Spinal cord (tissue), 10 donors: ENCODE measurements around the gene MAEL. TPM values are rescaled to one million over a fixed set of nuclear protein-coding genes. Genes with fewer than 3 reads are reported as not detected.
"Not testable (repeated sequence)": the region's sequence is repeated elsewhere in the genome, so short reads cannot be mapped to it uniquely, and the experiment has no call there.

Experiments
- DNase-seq, 6 donors: peaks; one replicate each; pipeline versions ENCODE4 v3.0.0 to v3.0.0-alpha.2; 2013 to 2015; ENCODE audit warnings: low spot score in 6 of 6, low read depth in 4 of 6
- H3K27ac ChIP-seq: one replicate; pipeline ENCODE4 v1.5.1; 2013; ENCODE audit warnings: low read depth, low read length, control low read depth
- H3K27me3 ChIP-seq: one replicate; pipeline ENCODE4 v1.6.1; 2013; ENCODE audit warnings: low read length; ENCODE audit not compliant: control insufficient read depth, insufficient read depth
- H3K36me3 ChIP-seq: one replicate; pipeline ENCODE4 v1.6.1; 2013; ENCODE audit warnings: low read length; ENCODE audit not compliant: control insufficient read depth, insufficient read depth
- H3K4me1 ChIP-seq: one replicate; pipeline ENCODE4 v1.6.1; 2013; ENCODE audit warnings: low read length; ENCODE audit not compliant: control insufficient read depth, insufficient read depth
- H3K4me3 ChIP-seq: one replicate; pipeline ENCODE4 v1.5.1; 2013; ENCODE audit warnings: low read depth, low read length, control low read depth
- H3K9me3 ChIP-seq: one replicate; pipeline ENCODE4 v1.6.1; 2013; ENCODE audit warnings: low read length; ENCODE audit not compliant: control insufficient read depth, insufficient read depth
- WGBS: methylation state at CpG from one replicate; pipeline ENCODE4 v1.1.5; 2013; ENCODE audit warnings: missing lambda C conversion rate; ENCODE audit not compliant: insufficient coverage; 5-methylcytosine and 5-hydroxymethylcytosine counted together
- polyA plus RNA-seq, 2 donors: library from polyadenylated mRNA; unstranded; fragments of 120-200 nt; gene quantifications; one replicate each; pipeline ENCODE4 v1.2.1, GENCODE V29; 2013; ENCODE audit not compliant: insufficient read length in 2 of 2
- total RNA-seq, 2 donors: library from RNA; depleted of rRNA in 1 of 2; stranded (reverse); fragments of 120-200 nt in 1 of 2; fragments of >200 nt in 1 of 2; gene quantifications; one replicate each; pipeline versions ENCODE4 v1.2.3 to v1.2.4, GENCODE V29; 2013 to 2014
- donor health status: healthy.

MAEL gene
- total and polyA plus RNA-seq, 4 donors = 1.5 to 3.5 (median 2.8) TPM

DNA sequence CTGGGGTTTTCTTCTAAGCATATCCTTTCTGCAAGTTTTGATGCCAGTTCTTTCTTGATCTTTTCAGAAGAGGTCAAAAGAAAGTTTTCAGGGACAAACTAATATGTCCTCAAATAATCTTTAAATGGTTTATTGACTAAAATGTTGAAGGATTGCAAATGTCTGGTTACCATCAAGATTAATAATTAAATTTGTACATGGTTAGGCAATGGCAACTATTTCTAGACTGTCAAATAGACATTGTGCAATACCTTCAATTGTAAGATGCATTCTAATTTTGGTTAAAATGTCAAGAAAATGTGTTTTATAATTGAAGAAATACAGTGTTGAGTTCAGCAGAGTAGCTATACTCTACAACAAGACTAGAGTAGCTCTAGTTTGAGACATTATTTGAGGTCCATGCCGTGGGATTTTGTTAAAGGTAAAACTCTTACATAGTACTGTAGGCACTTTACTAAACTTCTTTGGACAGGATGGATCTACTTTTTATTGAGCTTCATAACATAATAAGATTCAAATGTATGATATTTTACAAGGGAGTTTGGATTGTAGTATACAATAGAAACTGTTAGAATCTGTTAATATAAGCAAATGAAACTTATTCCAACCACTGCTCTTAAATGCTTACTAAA is 22.6 kb downstream of the MAEL start:
- Histone ChIP-seq H3K27me3 (no peaks in the 10 kb centered on the region), H3K4me3 (no peak overlapping the region), H3K27ac (no peak overlapping the region), H3K4me1 (no peaks in the 10 kb centered on the region), H3K36me3 (no peaks in the 10 kb centered on the region), H3K9me3 (no peaks in the 10 kb centered on the region)
- DNase-seq = no peak
- WGBS = no CpG with 5 or more reads among the region's 1 CpG

DNA sequence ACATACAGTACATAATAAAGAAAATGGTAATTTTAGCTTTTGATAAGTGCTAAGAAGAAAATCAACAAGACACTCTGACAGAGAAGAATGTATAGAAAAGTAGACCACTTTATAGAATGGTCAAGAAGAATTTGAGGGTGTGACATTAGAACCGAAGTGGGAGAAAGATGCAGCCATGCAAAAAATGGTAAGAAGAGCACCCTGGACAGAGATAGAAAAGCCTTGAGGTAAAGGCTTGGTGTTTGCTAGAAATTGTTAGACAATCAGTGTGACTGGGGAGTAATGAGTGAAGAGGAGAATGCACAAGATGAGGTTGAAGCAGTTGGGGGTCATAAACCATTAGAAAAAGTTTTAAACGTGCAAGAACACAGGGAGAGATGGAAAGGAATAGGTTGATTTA is 23.5 kb downstream of the MAEL start:
- H3K27me3 ChIP-seq = no peaks in the 10 kb centered on the region
- no peaks in the 10 kb centered on the region for H3K4me1 ChIP-seq
- H3K9me3 ChIP-seq = no peaks in the 10 kb centered on the region
- 91% methylated on average over 2 of the region's 2 CpGs for WGBS
- H3K27ac ChIP-seq = no peak overlapping the region
- DNase-seq = no peak
- no peak overlapping the region for H3K4me3 ChIP-seq
- no peaks in the 10 kb centered on the region for H3K36me3 ChIP-seq

GRCh38 chr1:167013108-167013929 is 24.2 kb downstream of the MAEL start:
- no peaks in the 10 kb centered on the region for H3K36me3 ChIP-seq
- no peaks in the 10 kb centered on the region for H3K9me3 ChIP-seq
- no peaks in the 10 kb centered on the region for H3K4me1 ChIP-seq
- WGBS = 73% methylated on average over 5 of the region's 8 CpGs
- no peak overlapping the region for H3K4me3 ChIP-seq
- no peaks in the 10 kb centered on the region for H3K27me3 ChIP-seq
- no peak overlapping the region for H3K27ac ChIP-seq
- no peak for DNase-seq

GRCh38 chr1:167016100-167016750 is 27.1 kb downstream of the MAEL start:
- no peaks in the 10 kb centered on the region for H3K27me3 ChIP-seq
- H3K27ac ChIP-seq = no peak overlapping the region
- H3K9me3 ChIP-seq = no peaks in the 10 kb centered on the region
- no peaks in the 10 kb centered on the region for H3K36me3 ChIP-seq
- WGBS = no CpG with 5 or more reads among the region's 6 CpGs
- H3K4me1 ChIP-seq = no peaks in the 10 kb centered on the region
- H3K4me3 ChIP-seq = no peak overlapping the region
- DNase-seq = no peak

DNA sequence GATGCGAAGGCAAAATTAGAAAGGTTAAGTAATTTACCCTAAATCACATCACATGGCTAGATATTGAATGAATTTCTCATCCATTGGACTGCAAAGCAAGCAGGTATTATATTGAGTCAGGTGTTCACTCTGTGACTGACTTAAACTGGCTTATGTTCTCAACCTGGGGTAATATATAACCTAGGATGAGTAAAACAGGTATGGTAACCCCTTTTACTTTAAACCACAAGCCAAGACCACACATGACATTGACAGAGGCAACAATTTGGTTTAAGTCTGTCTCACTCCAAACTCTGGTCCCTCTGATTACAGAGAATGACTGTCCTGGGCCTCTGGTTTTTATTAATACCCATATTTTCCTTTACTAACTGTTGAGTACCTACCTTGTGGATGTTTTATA is 33.3 kb downstream of the MAEL start:
- Histone ChIP-seq H3K27ac (no peak overlapping the region), H3K36me3 (no peaks in the 10 kb centered on the region), H3K4me1 (no peaks in the 10 kb centered on the region), H3K27me3 (no peaks in the 10 kb centered on the region), H3K4me3 (no peak overlapping the region), H3K9me3 (no peaks in the 10 kb centered on the region)
- WGBS = no CpG with 5 or more reads among the region's 1 CpG
- no peak for DNase-seq

- DNase-seq, H3K4me3 ChIP-seq, H3K27ac ChIP-seq, H3K4me1 ChIP-seq, H3K27me3 ChIP-seq, H3K9me3 ChIP-seq, H3K36me3 ChIP-seq: not testable (repeated sequence)
- WGBS = 97% methylated on average over 23 of the region's 27 CpGs
Measured at GRCh38 chr1:167029553-167029952, 40.5 kb downstream of the MAEL start.

- no peaks in the 10 kb centered on the region for H3K36me3 ChIP-seq
- H3K4me1 ChIP-seq = no peaks in the 10 kb centered on the region
- H3K4me3 ChIP-seq = no peak overlapping the region
- H3K27ac ChIP-seq = no peak overlapping the region
- H3K9me3 ChIP-seq = no peaks in the 10 kb centered on the region
- no peak for DNase-seq
- H3K27me3 ChIP-seq = no peaks in the 10 kb centered on the region
- WGBS = 40% methylated on average over 1 of the region's 2 CpGs
Measured at GRCh38 chr1:167033646-167034045, 44.6 kb downstream of the MAEL start.

DNA sequence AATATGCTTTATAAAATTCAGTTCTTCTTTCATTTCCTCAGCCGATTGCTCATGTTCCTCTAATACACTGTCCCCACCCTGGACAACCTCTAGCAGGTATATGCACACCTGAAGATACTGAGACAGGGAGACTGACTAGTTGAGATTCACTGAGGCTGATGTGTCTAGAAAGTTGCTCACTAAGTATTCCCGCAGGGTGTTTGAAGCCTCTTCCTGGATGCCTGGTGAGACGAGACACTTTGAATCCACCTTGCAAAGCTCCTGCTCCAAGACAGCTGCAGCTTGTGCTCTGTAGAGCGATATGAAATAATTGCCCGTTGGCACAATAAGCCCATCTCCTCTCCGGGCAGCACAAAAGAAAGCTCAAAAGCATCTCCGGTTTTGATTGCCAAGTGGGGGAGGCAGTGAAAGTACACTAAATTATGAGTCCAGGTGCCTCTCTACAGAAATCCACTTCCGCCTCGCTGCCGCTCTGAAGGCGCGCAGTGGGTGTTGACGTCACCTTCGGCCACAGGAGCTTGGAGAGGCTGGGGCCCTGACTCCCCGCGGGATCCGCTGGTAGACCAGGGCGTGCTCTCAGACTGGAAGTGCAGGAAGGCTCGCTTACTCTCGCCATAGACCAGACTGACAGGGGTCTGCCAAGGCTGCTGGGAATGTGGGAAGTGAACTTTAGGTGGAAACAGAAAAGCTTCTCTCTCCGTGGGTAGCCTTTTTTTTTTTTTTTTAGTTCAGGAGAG is 54.8 kb downstream of the MAEL start:
- peak overlapping the region; percentile 29 for H3K4me3 ChIP-seq
- H3K27ac ChIP-seq = peak overlapping the region; percentile 33
- WGBS = 20% methylated on average over 15 of the region's 21 CpGs

DNA sequence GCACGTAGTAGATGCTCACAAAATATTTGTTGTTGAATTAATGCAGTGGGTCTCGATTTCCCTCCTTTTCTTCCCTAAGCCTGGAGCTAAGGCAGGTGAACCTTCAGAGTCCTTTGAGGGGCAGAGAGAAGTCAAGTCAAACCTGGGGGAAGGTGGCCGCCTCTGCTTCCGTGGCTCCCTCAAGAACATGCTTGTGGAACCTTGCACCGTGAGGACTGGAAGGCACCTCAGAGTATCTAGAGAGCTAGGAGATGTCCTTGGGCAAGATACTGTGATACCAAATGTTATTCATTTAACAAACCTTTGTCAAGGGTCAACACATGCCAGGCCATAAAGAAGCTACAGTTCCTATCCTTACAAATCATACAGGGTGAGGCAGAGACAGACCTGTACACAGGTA is 62.8 kb downstream of the MAEL start:
- Histone ChIP-seq H3K36me3 (no peaks in the 10 kb centered on the region), H3K27ac (no peak overlapping the region), H3K9me3 (no peaks in the 10 kb centered on the region), H3K27me3 (no peaks in the 10 kb centered on the region), H3K4me1 (no peaks in the 10 kb centered on the region), H3K4me3 (no peak overlapping the region)
- WGBS = 100% methylated on average over 2 of the region's 5 CpGs
- DNase-seq = no peak

More for the DNA sequence above, 54.8 kb downstream of the MAEL start:
- Histone ChIP-seq H3K36me3 (no peaks in the 10 kb centered on the region), H3K27me3 (peaks cover 2% of the 10 kb centered on the region), H3K4me1 (peaks cover 12% of the 10 kb centered on the region), H3K9me3 (no peaks in the 10 kb centered on the region)
- peak in 2 of 6 donors; percentile 69 to 74 for DNase-seq
